BE2C (cell line): ENCODE measurements around the gene INPP5E.

ENCODE experiments used
- DNase-seq: peaks from one replicate; pipeline ENCODE4 v3.0.0-alpha.2; 2020
- H3K27me3 ChIP-seq: fragments of 250-450 bp; sonication (Bioruptor Pico); 2 replicates; pipeline ENCODE4 v1.5.1; 2020; ENCODE audit warnings: mild to moderate bottlenecking
- H3K36me3 ChIP-seq: fragments of 250-450 bp; sonication (Bioruptor Pico); 2 replicates; pipeline ENCODE4 v1.5.1; 2020; ENCODE audit warnings: mild to moderate bottlenecking
- H3K4me1 ChIP-seq: fragments of 250-450 bp; sonication (Bioruptor Pico); 2 replicates; pipeline ENCODE4 v1.5.1; 2020
- H3K4me3 ChIP-seq: 2 replicates; pipeline ENCODE4 v1.5.1; 2011; ENCODE audit warnings: low read depth, low read length
- H3K9me3 ChIP-seq: fragments of 250-450 bp; sonication (Bioruptor Pico); 2 replicates; pipeline ENCODE4 v1.5.1; 2020
- TF ChIP-seq, protein P1 (sequence below): IDR thresholded peaks from 2 replicates; pipeline ENCODE4 v1.5.1; 2012; ENCODE audit warnings: mild to moderate bottlenecking, low read depth, low read length

The INPP5E gene

DNA sequence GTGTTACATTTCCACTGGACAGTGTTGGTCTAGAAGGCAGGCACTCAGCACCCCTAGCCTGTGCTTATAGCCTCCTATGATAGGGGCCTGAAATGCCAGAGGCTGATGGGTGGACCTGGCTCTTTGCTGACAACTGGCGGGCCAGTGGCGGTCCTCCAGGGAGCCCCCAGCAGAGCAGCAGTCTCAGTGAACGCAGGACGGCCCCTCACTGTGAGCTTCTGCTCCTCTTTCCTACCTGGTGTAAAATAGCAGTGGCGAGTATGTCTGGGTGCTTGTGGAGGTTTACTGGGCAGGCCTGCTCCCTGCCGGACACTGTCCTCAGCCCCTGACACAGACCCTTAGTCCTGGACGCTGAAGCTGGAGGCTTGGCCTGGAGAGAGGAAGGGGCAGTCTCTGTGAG lies 46.5 kb upstream of the INPP5E start:
- Histone ChIP-seq H3K36me3 (peaks cover 5% of the 10 kb centered on the region; the same call in 1 of the 2 replicates), H3K9me3 (no peaks in the 10 kb centered on the region), H3K27me3 (no peaks in the 10 kb centered on the region), H3K4me3 (no peak overlapping the region), H3K4me1 (no peaks in the 10 kb centered on the region)
- DNase-seq = no peak
- TF ChIP-seq, protein P1, sequence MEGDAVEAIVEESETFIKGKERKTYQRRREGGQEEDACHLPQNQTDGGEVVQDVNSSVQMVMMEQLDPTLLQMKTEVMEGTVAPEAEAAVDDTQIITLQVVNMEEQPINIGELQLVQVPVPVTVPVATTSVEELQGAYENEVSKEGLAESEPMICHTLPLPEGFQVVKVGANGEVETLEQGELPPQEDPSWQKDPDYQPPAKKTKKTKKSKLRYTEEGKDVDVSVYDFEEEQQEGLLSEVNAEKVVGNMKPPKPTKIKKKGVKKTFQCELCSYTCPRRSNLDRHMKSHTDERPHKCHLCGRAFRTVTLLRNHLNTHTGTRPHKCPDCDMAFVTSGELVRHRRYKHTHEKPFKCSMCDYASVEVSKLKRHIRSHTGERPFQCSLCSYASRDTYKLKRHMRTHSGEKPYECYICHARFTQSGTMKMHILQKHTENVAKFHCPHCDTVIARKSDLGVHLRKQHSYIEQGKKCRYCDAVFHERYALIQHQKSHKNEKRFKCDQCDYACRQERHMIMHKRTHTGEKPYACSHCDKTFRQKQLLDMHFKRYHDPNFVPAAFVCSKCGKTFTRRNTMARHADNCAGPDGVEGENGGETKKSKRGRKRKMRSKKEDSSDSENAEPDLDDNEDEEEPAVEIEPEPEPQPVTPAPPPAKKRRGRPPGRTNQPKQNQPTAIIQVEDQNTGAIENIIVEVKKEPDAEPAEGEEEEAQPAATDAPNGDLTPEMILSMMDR = no peak

DNA sequence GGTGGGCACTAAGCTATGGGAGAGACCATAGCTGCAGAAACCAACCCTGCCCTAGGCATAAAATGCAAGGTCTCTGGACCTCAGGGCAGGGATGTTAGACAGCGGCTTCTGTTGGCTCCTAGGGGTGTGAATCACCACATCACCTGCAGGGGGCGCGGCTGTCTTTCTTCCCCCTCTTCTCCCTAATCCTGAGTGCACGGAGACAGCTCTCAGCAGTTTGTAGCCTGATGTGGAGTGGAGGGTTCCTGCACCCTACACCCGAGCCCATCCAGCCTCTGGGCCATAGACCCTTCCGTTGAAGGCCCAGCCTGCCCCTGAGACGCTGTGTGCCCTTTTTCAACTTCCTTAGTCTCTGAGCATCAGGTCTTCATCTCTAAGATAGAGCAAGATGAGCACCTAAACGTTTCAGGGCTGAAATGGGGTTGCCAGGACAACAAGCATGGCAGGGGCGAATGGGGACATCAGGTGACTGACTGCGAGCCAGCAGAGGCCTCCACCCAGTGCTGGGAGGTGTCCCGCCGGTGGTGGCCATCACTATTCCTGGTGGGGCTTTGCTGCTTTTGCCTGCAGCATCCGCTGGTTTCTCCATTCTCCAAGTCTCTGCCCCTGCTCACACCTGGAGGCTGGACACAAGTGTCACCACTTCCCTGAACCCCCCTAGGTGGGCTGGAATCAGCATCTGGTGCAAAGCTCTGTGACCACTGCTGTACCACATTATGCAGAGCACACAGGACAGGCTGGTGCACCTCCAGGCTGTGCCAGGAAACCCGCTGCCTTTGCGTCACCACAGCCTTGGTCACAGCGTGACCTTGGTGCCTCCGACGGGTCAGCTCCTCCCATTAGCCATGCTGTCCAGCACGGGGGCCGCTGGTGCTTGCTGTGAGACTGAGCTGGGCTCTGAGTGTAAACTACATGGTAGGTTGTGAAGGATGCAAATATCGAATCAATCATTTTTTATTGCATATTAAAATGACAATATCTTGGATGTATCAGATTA lies 45.7 kb upstream of the INPP5E start:
- no peaks in the 10 kb centered on the region for H3K4me1 ChIP-seq
- H3K36me3 ChIP-seq = peaks cover 5% of the 10 kb centered on the region; the same call in 1 of the 2 replicates
- peak; percentile 84 for DNase-seq
- H3K9me3 ChIP-seq = no peaks in the 10 kb centered on the region
- TF ChIP-seq, protein P1 = peak; percentile 90
- H3K4me3 ChIP-seq = no peak overlapping the region; the same call in 1 of the 2 replicates
- H3K27me3 ChIP-seq = no peaks in the 10 kb centered on the region

DNA sequence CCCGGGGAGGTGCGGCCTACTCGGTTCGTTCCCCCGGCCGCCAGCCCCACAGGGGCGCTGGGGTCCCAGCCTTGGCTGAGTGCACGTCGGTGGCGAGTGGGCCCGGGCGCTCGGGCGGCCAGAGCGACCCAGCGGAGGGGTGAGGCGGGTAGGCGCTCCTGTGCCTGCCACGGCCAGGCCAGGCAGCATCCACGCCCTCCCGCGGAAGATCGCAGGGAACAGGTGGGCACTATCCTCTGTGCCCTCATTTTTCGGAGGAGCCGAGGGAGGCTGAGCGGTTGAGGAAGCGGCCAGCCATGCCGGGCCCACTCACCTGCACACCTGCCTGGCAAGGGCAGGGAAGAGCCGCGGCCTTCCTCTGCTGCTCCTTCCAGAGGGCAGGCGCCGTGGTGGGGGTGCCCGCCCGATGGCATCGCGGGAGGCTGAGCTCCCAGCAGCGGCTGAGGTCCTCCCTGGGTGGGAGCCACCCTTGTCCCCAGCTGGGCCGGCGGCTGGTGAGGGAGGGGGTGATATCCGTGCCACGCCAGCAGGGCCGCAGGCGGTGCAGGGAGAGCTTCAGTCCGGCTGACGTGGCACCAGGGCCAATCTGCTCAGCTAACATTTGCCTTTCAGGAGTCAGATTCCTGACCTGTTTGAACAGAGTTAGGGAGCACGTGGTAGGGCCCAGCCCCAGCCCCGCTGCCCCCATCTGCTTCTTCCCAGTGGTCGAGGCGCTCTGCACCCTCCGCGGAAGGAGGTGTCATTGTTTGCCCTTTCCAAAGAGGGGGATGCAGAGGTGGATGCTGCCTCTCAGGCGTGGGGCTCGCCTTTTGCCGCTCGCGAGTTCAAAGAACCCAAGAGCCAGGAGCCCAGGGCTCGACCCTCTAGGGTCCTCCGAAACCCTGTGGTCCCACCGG lies 44.8 kb upstream of the INPP5E start:
- peaks cover 5% of the 10 kb centered on the region; the same call in 1 of the 2 replicates for H3K36me3 ChIP-seq
- no peaks in the 10 kb centered on the region for H3K4me1 ChIP-seq
- TF ChIP-seq, protein P1 = no peak
- H3K9me3 ChIP-seq = no peaks in the 10 kb centered on the region
- no peaks in the 10 kb centered on the region for H3K27me3 ChIP-seq
- no peak for DNase-seq
- peak overlapping the region; percentile 67 for H3K4me3 ChIP-seq

DNA sequence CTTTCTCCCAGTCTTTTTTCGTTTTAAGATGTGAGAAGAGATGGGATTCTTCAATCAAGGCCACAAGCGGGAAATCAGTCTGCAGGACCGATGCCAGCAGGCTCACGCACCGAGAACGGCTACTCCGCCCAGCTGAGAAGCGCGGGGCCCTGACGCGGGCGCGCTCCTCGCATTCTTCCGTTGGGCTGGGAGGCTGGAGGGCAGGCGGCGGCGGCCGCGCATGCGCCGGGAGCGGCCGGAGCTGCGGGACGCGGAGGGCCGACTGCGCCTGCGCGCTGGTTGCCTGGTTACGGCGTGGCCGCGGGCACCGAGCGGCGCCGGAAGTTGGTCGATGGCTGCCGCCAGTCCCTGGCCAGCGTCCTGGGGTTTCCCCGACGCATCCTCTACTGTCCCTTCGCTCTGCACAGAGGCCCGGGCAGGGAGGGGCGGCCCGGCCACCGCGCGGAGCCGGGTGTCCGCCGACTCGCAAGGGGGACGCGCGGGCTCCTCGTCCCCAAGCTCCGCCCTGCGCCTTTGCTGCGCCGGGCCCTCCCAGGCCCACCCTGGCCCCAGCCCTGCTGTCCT lies 44.0 kb upstream of the INPP5E start:
- no peaks in the 10 kb centered on the region for H3K9me3 ChIP-seq
- peak; percentile 97 for DNase-seq
- TF ChIP-seq, protein P1 = no peak
- no peaks in the 10 kb centered on the region for H3K27me3 ChIP-seq
- H3K4me1 ChIP-seq = no peaks in the 10 kb centered on the region
- peaks cover 5% of the 10 kb centered on the region; the same call in 1 of the 2 replicates for H3K36me3 ChIP-seq
- peak overlapping the region; percentile 67 for H3K4me3 ChIP-seq

DNA sequence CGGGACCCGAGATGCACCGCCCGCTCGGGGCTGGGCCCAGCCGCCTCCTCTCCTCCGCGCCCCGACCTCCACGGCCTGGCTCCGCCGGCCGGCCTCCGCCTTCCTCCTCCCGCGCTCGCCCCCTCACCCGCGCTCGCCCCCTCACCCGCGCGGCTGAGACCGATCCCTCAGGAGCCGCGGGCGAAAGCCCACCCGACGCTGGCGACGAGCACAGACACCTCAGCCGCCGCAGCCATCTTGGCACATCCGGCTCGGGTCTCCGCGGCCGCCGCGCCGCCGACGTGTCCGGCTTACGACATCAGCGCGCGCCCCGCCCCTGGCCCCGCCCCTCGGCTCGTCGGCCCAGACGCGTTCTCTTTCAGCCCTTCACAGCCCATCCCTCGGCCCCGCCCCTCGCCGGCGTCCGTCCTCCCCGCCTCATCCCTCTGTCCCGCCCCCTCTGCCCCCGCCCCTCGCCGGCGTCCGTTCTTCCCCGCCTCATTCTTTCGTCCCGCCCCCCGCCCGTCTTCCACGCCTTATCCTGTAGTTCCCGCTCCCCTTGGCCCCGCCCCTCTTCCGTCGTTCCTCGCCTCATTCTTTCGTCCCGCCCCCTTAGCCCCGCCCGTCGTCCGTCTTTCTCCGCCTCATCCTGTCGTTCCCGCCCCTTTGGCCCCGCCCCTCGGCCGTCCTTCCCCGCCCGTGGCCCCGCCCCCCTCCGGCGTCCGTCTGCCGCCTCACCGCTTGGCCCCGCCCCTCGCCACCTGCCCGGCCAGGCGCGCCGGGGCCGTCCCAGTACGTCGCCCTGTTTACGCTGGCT lies 43.3 kb upstream of the INPP5E start, which contains the start of gene SEC16A:
SEC16A (minus strand) TSS at position 248 of the 796 bp plus-strand sequence. CDS start 5,425 bp downstream, outside the sequence.
- TF ChIP-seq, protein P1 = no peak
- no peaks in the 10 kb centered on the region for H3K9me3 ChIP-seq
- H3K4me3 ChIP-seq = peak within 1 kb of the TSS; percentile 86
- DNase-seq = peak; percentile 100
- no peaks in the 10 kb centered on the region for H3K27me3 ChIP-seq
- peaks cover 5% of the 10 kb centered on the region for H3K36me3 ChIP-seq
- no peaks in the 10 kb centered on the region for H3K4me1 ChIP-seq
